HCT116 (cell line): ENCODE measurements around the gene RIMS4. TPM values are rescaled to one million over a fixed set of nuclear protein-coding genes. Genes with fewer than 3 reads are reported as not detected.

Experiments
- ATAC-seq: fragments of 200-7000 bp; cut with Tn5 transposase; 2 replicates; pipeline ENCODE4 v1.9.1; 2020; ENCODE audit warnings: mild to moderate bottlenecking, moderate library complexity
- BruUV-seq: library from RNA; stranded (reverse); fragments of 400-500 nt; replicated peaks from 2 replicates; lab custom pipeline; 2021; lab: Mats Ljungman, UMichigan
- CTCF ChIA-PET: fragments of 300-600 bp; sonication (Branson Sonifier 250); formaldehyde crosslinking; loops from one replicate; lab custom pipeline; 2021; ENCODE audit warnings: antibody characterized with exemption; lab: Charles Lee
- POLR2A ChIA-PET: fragments of 300-600, 350-600 bp; sonication (Branson Sonifier 250); formaldehyde crosslinking; loops from one replicate; lab custom pipeline; 2021; ENCODE audit warnings: antibody characterized with exemption; lab: Charles Lee
- RAD21 ChIA-PET, 2 experiments: fragments of 300-600 bp; sonication (Branson Sonifier 250); formaldehyde crosslinking; loops; one replicate each; lab custom pipeline; 2023; ENCODE audit warnings: low total read pairs in 2 of 2; ENCODE audit not compliant: uncharacterized antibody in 2 of 2, unreplicated experiment in 2 of 2, low non-redundant PET in 1 of 2; lab: Charles Lee
- DNase-seq: peaks from one replicate; pipeline ENCODE4 v3.0.0-alpha.2; 2010; ENCODE audit warnings: low read depth, low spot score
- H2AFZ ChIP-seq: fragments of 200-600 bp; shearing (Covaris generic), sonication (generic); 2 replicates; pipeline ENCODE4 v1.6.1; 2017; ENCODE audit warnings: low read depth, mixed run types, mixed read lengths, antibody characterized with exemption, low read length; ENCODE audit not compliant: poor library complexity, severe bottlenecking
- H3K27ac ChIP-seq: 2 replicates; pipeline ENCODE4 v1.5.1; 2012; ENCODE audit warnings: low read depth, low read length
- H3K27me3 ChIP-seq: fragments of 200-600 bp; sonication (generic); 2 replicates; pipeline ENCODE4 v1.6.1; 2016; ENCODE audit warnings: mixed run types, low read length, mixed read lengths; ENCODE audit not compliant: insufficient read depth
- H3K36me3 ChIP-seq, 2 experiments: fragments of 200-500 bp in 1 of 2; fragments of 200-600 bp in 1 of 2; sonication (Bioruptor generic) in 1 of 2; sonication (generic) in 1 of 2; 2 replicates each; pipeline versions ENCODE4 v1.5.1 to v1.6.1; 2014 to 2016; ENCODE audit warnings: low read length in 2 of 2, inconsistent platforms in 1 of 2, mixed read lengths in 1 of 2, mixed run types in 1 of 2; ENCODE audit not compliant: insufficient read depth in 2 of 2, control insufficient read depth in 1 of 2
- H3K4me1 ChIP-seq, 2 experiments: fragments of 200-600 bp in 1 of 2; sonication (generic) in 1 of 2; 2 replicates each; pipeline versions ENCODE4 v1.5.1 to v1.6.1; 2012 to 2017; ENCODE audit warnings: low read length in 2 of 2, inconsistent platforms in 1 of 2, mild to moderate bottlenecking in 1 of 2, mixed read lengths in 1 of 2, mixed run types in 1 of 2, moderate library complexity in 1 of 2; ENCODE audit not compliant: insufficient read depth in 2 of 2, control insufficient read depth in 1 of 2
- H3K4me2 ChIP-seq: fragments of 200-600 bp; sonication (generic); 2 replicates; pipeline ENCODE4 v1.6.1; 2017; ENCODE audit warnings: mixed run types, low read length, mixed read lengths
- H3K4me3 ChIP-seq, 2 experiments: fragments of 200-600 bp in 1 of 2; sonication (generic) in 1 of 2; replicated peaks in 1 of 2; 2 replicates each; pipeline ENCODE4 v1.5.1; 2011 to 2016; ENCODE audit warnings: low read length in 2 of 2, control low read depth in 1 of 2, low read depth in 1 of 2, mild to moderate bottlenecking in 1 of 2, mixed read lengths in 1 of 2, mixed run types in 1 of 2
- H3K79me2 ChIP-seq: fragments of 200-600 bp; sonication (generic); 2 replicates; pipeline ENCODE4 v1.6.1; 2017; ENCODE audit warnings: mild to moderate bottlenecking, mixed run types, low read length, moderate library complexity, mixed read lengths; ENCODE audit not compliant: insufficient read depth
- H3K9ac ChIP-seq: fragments of 200-600 bp; sonication (generic); 2 replicates; pipeline ENCODE4 v1.6.1; 2016; ENCODE audit warnings: low read length, mixed read lengths
- H3K9me2 ChIP-seq: fragments of 200-600 bp; sonication (generic), shearing (Covaris generic); 2 replicates; pipeline ENCODE4 v1.6.1; 2017; ENCODE audit warnings: mixed run types, mild to moderate bottlenecking, moderate library complexity; ENCODE audit not compliant: insufficient read depth
- H3K9me3 ChIP-seq, 2 experiments: fragments of 200-500 bp in 1 of 2; fragments of 200-600 bp in 1 of 2; sonication (Bioruptor generic) in 1 of 2; sonication (generic) in 1 of 2; 2 replicates each; pipeline ENCODE4 v1.6.1; 2014 to 2017; ENCODE audit warnings: low read length in 2 of 2, mixed read lengths in 2 of 2, inconsistent platforms in 1 of 2, low read depth in 1 of 2, mild to moderate bottlenecking in 1 of 2, mixed run types in 1 of 2, moderate library complexity in 1 of 2; ENCODE audit not compliant: control insufficient read depth in 1 of 2, insufficient read depth in 1 of 2
- H4K20me1 ChIP-seq: fragments of 200-600 bp; sonication (generic), shearing (Covaris generic); 2 replicates; pipeline ENCODE4 v1.6.1; 2017; ENCODE audit warnings: mixed run types, mild to moderate bottlenecking, moderate library complexity; ENCODE audit not compliant: insufficient read depth
- EGR1 ChIP-seq: IDR thresholded peaks from 2 replicates; pipeline ENCODE4 v1.6.1; 2012; ENCODE audit warnings: low read depth
- EZH2 ChIP-seq: fragments of 200-600 bp; sonication (generic); IDR thresholded peaks from 2 replicates; pipeline ENCODE4 v1.6.1; 2017; ENCODE audit warnings: antibody characterized with exemption, mixed run types
- EZH2phosphoT487 ChIP-seq: fragments of 200-600 bp; IDR thresholded peaks from 2 replicates; pipeline ENCODE4 v1.6.1; 2018; ENCODE audit warnings: antibody characterized with exemption, borderline replicate concordance
- JUND ChIP-seq: IDR thresholded peaks from 2 replicates; pipeline ENCODE4 v1.6.1; 2012
- POLR2AphosphoS5 ChIP-seq: IDR thresholded peaks from 2 replicates; pipeline ENCODE4 v1.6.1; 2011; ENCODE audit warnings: mild to moderate bottlenecking, low read depth, low read length, moderate library complexity
- RAD21 ChIP-seq: IDR thresholded peaks from 2 replicates; pipeline ENCODE4 v1.6.1; 2012; ENCODE audit warnings: low read depth, mild to moderate bottlenecking
- SIN3A ChIP-seq: IDR thresholded peaks from 2 replicates; pipeline ENCODE4 v1.6.1; 2012; ENCODE audit warnings: low read depth
- SP1 ChIP-seq: IDR thresholded peaks from 2 replicates; pipeline ENCODE4 v1.6.1; 2012; ENCODE audit warnings: low read depth
- TCF7L2 ChIP-seq: IDR thresholded peaks from 2 replicates; pipeline ENCODE4 v1.7.0; 2011; ENCODE audit warnings: borderline replicate concordance, inconsistent platforms; ENCODE audit not compliant: insufficient read depth, insufficient read length; ENCODE audit errors: extremely low read depth
- YY1 ChIP-seq: IDR thresholded peaks from 2 replicates; pipeline ENCODE4 v1.6.1; 2011; ENCODE audit warnings: low read length, low read depth, moderate library complexity, mild to moderate bottlenecking; ENCODE audit not compliant: insufficient replicate concordance; ENCODE audit errors: extremely low read depth
- ZNF274 ChIP-seq: fragments of 200-500 bp; sonication (Bioruptor generic); IDR thresholded peaks from 2 replicates; pipeline ENCODE4 v1.6.1; 2014; ENCODE audit warnings: mild to moderate bottlenecking, low read depth, low read length, inconsistent platforms
- intact Hi-C: fragments of 100-400 bp; cut with micrococcal nuclease; formaldehyde crosslinking; loops from 2 replicates; pipeline ENCODE4 v1.10.0; 2022
- total RNA-seq: library from RNA; stranded (reverse); gene quantifications from one replicate; pipeline ENCODE4 v1.2.1, GENCODE V29; 2021; ENCODE audit not compliant: unreplicated experiment
- TF ChIP-seq, protein P1 (sequence below): IDR thresholded peaks from 2 replicates; pipeline ENCODE4 v1.6.1; 2012
- TF ChIP-seq, protein P2 (sequence below): IDR thresholded peaks from 2 replicates; pipeline ENCODE4 v1.6.1; 2012
- TF ChIP-seq, protein P3 (sequence below): IDR thresholded peaks from 2 replicates; pipeline ENCODE4 v1.6.1; 2012; ENCODE audit warnings: low read depth

The RIMS4 gene
- total RNA-seq, 1 experiment from 2014 or later, result 0.05 TPM

DNA sequence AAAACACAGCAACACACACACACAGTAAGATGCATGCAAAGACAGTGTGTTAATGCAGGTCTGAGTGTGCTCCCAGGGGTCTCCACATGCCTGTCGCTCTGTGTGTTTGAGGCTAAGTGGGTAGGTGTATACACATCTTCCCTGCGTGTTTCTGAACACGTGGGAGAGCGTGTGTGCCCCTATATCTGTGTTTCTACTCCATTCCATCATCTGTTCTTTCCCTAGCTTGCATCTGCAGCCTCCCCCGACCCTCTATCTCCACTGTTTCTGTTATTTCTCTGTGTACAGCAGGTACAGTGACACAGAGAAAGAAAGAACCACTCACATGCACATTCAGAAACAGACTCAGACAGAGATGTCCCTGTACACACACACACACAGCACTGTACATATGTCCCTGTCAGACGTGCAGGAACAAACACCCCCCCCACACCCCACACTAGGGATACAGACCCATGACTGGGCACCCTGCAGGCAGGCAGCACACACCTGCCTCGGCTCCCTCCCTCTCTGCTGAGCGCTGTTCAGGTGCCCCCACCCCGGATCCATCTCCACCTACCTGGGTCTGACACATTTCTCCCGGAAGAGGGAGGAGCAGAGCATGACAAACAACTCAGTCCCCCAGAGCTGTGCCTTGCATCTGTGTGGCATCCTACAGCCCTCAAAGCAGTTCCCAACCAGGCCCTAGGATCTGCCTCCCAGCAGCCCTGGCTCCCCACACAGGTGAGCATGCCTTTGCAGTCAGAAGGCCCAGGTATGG, 37.1 kb downstream of the RIMS4 start:
- intact Hi-C loops, result no loop called here
- Histone ChIP-seq H3K9me2 (no peaks in the 10 kb centered on the region), H4K20me1 (no peaks in the 10 kb centered on the region), H3K9me3 (no peaks in the 10 kb centered on the region), H3K27me3 (peaks cover 74% of the 10 kb centered on the region), H3K79me2 (no peaks in the 10 kb centered on the region), H3K4me1 (no peaks in the 10 kb centered on the region), H3K36me3 (no peaks in the 10 kb centered on the region), H3K9ac (no peak overlapping the region), H3K27ac (no peak overlapping the region), H3K4me3 (no peak overlapping the region), H3K4me2 (no peak overlapping the region), H2AFZ (no peak overlapping the region)
- DNase-seq, result no peak
- TF ChIP-seq ZNF274 (no peak), EGR1 (no peak), YY1 (no peak), SP1 (no peak), TCF7L2 (no peak)
- TF ChIP-seq, protein P1, sequence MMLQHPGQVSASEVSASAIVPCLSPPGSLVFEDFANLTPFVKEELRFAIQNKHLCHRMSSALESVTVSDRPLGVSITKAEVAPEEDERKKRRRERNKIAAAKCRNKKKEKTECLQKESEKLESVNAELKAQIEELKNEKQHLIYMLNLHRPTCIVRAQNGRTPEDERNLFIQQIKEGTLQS, result no peak
- TF ChIP-seq, protein P2, sequence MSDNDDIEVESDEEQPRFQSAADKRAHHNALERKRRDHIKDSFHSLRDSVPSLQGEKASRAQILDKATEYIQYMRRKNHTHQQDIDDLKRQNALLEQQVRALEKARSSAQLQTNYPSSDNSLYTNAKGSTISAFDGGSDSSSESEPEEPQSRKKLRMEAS, result no peak
- RAD21 ChIA-PET, result no interaction called here
- CTCF ChIA-PET, result no interaction called here
- BruUV-seq, result no TSS peak
- POLR2A ChIA-PET, result no interaction called here
- 0 out of 2 replicates have a peak, but pooled peaks have one; percentile 30 for ATAC-seq

DNA sequence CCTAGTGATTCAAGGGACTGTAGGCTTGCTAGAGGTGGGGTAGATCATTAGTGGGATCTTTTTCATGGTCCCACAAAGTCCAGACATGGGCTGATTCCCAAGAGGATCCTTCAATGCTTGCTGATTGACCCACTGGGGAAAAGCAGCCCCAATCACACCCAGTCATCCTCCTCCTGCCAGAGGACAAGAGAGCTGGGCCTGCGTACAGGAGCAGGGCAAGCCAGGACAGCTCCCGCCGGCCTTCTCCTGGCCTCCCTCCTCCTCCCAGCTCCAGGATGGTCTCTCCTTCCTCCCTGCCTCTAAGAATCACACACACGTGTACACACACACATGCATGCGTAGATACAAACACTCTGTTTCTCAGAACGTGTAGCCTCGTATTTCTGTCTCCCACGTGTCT, 37.7 kb downstream of the RIMS4 start:
- intact Hi-C loops, result no loop called here
- H3K4me2 ChIP-seq, result no peak overlapping the region
- H3K9me3 ChIP-seq, result no peaks in the 10 kb centered on the region
- no peaks in the 10 kb centered on the region for H3K9me2 ChIP-seq
- H3K4me3 ChIP-seq, result no peak overlapping the region
- DNase-seq (no peak), ATAC-seq (no peak)
- H4K20me1 ChIP-seq, result no peaks in the 10 kb centered on the region
- peaks cover 80% of the 10 kb centered on the region for H3K27me3 ChIP-seq
- H2AFZ ChIP-seq, result no peak overlapping the region
- no peak overlapping the region for H3K9ac ChIP-seq
- H3K27ac ChIP-seq, result no peak overlapping the region
- CTCF ChIA-PET, result no interaction called here
- H3K79me2 ChIP-seq, result no peaks in the 10 kb centered on the region
- no peaks in the 10 kb centered on the region for H3K36me3 ChIP-seq
- POLR2A ChIA-PET, result no interaction called here
- BruUV-seq, result no TSS peak
- RAD21 ChIA-PET, result no interaction called here
- no peaks in the 10 kb centered on the region for H3K4me1 ChIP-seq
- TF ChIP-seq ZNF274, result no peak
- no peak for TF ChIP-seq POLR2AphosphoS5
- TF ChIP-seq SIN3A, result no peak
- TF ChIP-seq, protein P2, result no peak
- TF ChIP-seq EZH2phosphoT487, result no peak
- TF ChIP-seq RAD21, result no peak
- no peak for TF ChIP-seq YY1
- TF ChIP-seq EGR1, result no peak
- TF ChIP-seq TCF7L2, result no peak
- TF ChIP-seq JUND, result no peak
- TF ChIP-seq, protein P3, sequence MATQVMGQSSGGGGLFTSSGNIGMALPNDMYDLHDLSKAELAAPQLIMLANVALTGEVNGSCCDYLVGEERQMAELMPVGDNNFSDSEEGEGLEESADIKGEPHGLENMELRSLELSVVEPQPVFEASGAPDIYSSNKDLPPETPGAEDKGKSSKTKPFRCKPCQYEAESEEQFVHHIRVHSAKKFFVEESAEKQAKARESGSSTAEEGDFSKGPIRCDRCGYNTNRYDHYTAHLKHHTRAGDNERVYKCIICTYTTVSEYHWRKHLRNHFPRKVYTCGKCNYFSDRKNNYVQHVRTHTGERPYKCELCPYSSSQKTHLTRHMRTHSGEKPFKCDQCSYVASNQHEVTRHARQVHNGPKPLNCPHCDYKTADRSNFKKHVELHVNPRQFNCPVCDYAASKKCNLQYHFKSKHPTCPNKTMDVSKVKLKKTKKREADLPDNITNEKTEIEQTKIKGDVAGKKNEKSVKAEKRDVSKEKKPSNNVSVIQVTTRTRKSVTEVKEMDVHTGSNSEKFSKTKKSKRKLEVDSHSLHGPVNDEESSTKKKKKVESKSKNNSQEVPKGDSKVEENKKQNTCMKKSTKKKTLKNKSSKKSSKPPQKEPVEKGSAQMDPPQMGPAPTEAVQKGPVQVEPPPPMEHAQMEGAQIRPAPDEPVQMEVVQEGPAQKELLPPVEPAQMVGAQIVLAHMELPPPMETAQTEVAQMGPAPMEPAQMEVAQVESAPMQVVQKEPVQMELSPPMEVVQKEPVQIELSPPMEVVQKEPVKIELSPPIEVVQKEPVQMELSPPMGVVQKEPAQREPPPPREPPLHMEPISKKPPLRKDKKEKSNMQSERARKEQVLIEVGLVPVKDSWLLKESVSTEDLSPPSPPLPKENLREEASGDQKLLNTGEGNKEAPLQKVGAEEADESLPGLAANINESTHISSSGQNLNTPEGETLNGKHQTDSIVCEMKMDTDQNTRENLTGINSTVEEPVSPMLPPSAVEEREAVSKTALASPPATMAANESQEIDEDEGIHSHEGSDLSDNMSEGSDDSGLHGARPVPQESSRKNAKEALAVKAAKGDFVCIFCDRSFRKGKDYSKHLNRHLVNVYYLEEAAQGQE, result no peak
- TF ChIP-seq EZH2, result no peak
